GM04503 (cell line): Measurements from ENCODE around the gene CEBPB.
"Not testable (repeated sequence)": the region's sequence is repeated elsewhere in the genome, so short reads cannot be mapped to it uniquely, and the experiment has no call there.

Experiments
- DNase-seq: peaks from one replicate; pipeline ENCODE4 v3.0.0-alpha.2; 2012; ENCODE audit warnings: low read depth

The CEBPB gene

GRCh38 chr20:50169329-50169823 is 21.3 kb upstream of the CEBPB start:
- DNase-seq: no peak

GRCh38 chr20:50170549-50171220 is 19.9 kb upstream of the CEBPB start:
- DNase-seq: no peak

GRCh38 chr20:50172347-50173013 is 18.1 kb upstream of the CEBPB start:
- DNase-seq: peak; percentile 18

GRCh38 chr20:50174456-50174855 is 16.2 kb upstream of the CEBPB start:
- no peak for DNase-seq

- DNase-seq: no peak
Observed at GRCh38 chr20:50175938-50176933, 14.4 kb upstream of the CEBPB start.

GRCh38 chr20:50178672-50179071 is 12.0 kb upstream of the CEBPB start:
- DNase-seq: not testable (repeated sequence)

GRCh38 chr20:50181344-50181743 is 9.3 kb upstream of the CEBPB start:
- DNase-seq: no peak

GRCh38 chr20:50182346-50182745 is 8.3 kb upstream of the CEBPB start:
- no peak for DNase-seq

GRCh38 chr20:50185426-50185825 is 5.2 kb upstream of the CEBPB start:
- no peak for DNase-seq

GRCh38 chr20:50186151-50186885 is 4.3 kb upstream of the CEBPB start:
- no peak for DNase-seq

- DNase-seq: no peak
Observed at GRCh38 chr20:50186987-50187402, 3.6 kb upstream of the CEBPB start.

GRCh38 chr20:50187403-50188051 is 3.1 kb upstream of the CEBPB start:
- DNase-seq: no peak

- DNase-seq: no peak
Observed at GRCh38 chr20:50188287-50188688, 2.3 kb upstream of the CEBPB start.

GRCh38 chr20:50188879-50189680 is 1.6 kb upstream of the CEBPB start:
- no peak for DNase-seq

- no peak for DNase-seq
Observed at GRCh38 chr20:50189681-50190250, 864 bp upstream of the CEBPB start.

- no peak for DNase-seq
Observed at GRCh38 chr20:50191065-50191543, 474 bp downstream of the CEBPB start.

GRCh38 chr20:50191544-50192363 is 1.1 kb downstream of the CEBPB start:
- no peak for DNase-seq

GRCh38 chr20:50192364-50193198 is 2.0 kb downstream of the CEBPB start:
- peak; percentile 44 for DNase-seq
